ENCODE measurements around the gene ERC1. TPM values are rescaled to one million over a fixed set of nuclear protein-coding genes. Genes with fewer than 3 reads are reported as not detected.

Gene ERC1
- total RNA-seq, 1 experiment from 2014 or later, result 18.1 TPM

DNA sequence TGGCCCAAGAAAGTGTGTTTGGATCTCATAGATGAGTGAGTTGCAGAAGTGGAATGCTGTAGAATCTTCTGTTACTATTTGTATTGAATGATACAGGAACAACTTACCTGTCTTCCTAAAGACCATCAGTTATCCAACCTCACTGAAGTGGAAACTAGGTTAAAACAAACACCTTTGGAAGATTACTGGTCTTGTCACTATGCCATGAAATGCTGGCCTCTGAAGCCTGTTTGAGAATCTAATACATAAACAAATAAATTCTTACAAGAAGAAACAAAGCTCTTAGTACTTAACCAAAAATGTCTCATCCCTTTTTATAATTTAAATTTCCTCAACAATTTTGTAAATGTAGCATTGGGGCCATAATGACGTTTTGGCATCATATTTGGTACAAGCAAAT is 448.2 kb downstream of the ERC1 start:
- DNase-seq (ENCODE audit: low read depth), result no peak

DNA sequence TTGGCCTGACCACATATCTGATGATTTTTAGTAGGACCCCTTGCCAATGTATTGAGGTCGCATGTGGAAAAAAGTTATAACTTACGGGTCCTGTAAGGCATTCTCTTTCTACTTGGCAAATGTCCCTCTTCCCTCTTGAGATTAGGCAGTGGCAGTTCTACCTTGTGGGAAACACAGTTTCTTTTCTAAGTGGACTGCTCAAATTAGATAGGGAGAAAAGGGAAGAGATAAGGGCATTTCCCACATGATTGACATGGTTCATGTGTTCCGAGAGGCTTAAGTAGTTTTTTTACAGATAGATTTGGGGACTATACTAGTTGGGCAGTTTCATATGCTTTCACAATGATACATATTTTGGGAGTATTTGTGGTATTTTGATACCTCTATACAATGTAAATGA is 448.7 kb downstream of the ERC1 start:
- DNase-seq (ENCODE audit: low read depth), result no peak

DNA sequence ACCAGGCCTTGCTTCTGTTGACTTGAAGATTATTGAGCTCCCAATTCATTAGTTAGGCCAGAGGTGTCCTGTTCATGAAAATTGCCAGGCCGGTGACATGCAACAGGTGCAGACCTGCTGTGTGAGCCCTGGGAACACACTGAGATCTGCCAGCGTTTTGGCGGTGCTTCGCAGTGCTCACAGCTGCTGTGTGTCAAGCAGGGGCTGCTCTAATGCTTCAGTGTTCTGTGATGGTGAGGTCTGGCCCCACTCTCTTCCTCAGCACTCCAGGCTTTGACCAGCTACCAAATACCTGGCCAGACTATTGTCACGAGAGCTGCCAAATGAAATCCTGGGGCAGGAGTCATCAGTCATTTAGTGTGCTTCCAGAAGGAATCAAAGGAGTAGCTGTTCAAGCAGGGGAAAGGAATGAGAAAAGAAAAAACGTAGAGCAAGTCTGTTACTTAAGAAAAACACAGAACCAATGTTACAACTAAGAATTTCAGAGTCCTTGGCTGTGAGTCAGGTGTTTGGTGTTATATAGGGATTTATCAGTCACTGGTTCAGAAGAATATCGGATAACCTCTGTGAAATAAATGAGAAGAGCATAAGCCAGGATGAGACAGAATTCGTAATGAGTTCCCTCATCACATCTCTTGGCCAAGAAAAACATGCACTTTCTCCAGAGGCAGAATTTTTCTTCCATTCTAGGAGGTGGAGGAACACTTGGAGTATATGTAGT is 452.6 kb downstream of the ERC1 start:
- peak; percentile 70 for DNase-seq (ENCODE audit: low read depth)

GRCh38 chr12:1444142-1444516 is 453.1 kb downstream of the ERC1 start:
- no peak for DNase-seq (ENCODE audit: low read depth)

GRCh38 chr12:1445807-1446206 is 454.8 kb downstream of the ERC1 start:
- no peak for DNase-seq (ENCODE audit: low read depth)

DNA sequence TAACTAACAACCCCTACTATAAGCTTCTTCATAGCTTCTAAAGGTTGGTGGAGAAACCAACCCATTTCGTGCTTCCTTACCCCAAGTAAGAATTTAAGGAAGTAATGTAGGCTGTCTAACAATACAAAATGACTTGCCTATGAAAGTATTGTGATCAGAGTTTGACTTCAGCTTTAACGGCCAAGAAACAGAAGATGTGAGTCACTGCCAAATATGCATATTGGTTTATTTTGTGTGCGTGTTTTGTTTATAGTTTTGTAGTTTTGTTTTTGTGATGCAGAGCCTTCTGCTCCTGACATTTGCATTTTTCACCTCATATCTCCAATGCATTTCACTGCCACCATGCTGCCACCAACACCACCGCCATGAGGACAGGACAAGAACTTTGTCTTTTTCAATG is 457.3 kb downstream of the ERC1 start:
- DNase-seq (ENCODE audit: low read depth), result no peak

GRCh38 chr12:1453810-1454209 is 462.8 kb downstream of the ERC1 start:
- DNase-seq (ENCODE audit: low read depth), result no peak

GRCh38 chr12:1456885-1457284 is 465.9 kb downstream of the ERC1 start:
- DNase-seq (ENCODE audit: low read depth), result no peak

GRCh38 chr12:1457901-1458300 is 466.9 kb downstream of the ERC1 start:
- peak; percentile 51 for DNase-seq (ENCODE audit: low read depth)

- DNase-seq (ENCODE audit: low read depth), result no peak
Observed at GRCh38 chr12:1459339-1459738, 468.3 kb downstream of the ERC1 start.

- no peak for DNase-seq (ENCODE audit: low read depth)
Observed at GRCh38 chr12:1463073-1463905, 472.3 kb downstream of the ERC1 start.

GRCh38 chr12:1464925-1465324 is 473.9 kb downstream of the ERC1 start:
- no peak for DNase-seq (ENCODE audit: low read depth)

DNA sequence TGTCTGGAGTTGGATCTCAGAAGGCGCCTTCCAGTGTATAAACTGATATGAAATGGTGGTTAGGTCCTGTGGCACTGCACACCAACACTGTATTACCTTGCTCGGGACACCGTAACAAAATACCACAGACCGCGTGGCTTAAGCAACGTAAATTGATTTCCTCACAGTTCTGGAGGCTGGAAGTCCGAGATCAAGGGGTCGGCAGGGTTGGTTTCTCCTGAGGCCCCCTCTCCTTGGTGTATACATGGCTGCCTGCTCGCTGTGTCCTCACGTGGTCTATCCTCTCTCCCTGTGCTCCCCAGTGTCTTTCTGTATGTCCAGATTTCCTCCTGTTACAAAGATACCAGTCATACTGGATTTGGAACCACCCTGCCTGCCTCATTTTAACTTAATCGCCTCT is 475.0 kb downstream of the ERC1 start:
- no peak for DNase-seq (ENCODE audit: low read depth)

DNA sequence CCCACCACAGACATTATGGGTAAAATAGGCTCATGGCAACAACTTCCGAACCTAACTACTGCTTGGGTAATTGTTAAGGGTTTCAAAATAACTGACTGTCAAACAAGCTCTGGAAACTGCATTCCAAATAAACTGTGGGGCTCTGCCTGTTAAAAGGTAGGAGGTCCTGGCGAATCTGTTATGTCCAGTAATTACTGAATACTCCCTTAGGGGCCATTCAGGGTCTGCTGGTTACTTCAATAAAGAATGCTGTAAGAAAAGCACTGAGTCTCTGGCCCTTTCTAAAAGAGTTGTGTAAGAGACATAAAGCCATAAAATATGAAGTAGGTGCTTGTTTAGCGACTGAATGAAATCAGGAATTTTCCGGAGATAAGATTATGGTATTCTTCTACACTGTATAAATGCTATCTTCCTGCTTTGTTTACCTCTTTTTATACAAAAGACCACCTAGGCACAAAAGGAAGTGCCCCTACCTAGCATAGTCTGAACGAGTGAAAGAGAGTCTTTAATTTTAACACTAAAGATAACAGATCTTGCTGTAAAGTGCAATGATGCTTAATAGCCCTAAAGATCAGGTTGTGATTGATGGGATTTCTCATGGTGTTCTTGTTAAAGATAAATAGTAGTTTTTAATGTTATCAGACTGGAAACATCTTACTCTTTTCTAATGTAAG is 475.6 kb downstream of the ERC1 start:
- no peak for DNase-seq (ENCODE audit: low read depth)

DNA sequence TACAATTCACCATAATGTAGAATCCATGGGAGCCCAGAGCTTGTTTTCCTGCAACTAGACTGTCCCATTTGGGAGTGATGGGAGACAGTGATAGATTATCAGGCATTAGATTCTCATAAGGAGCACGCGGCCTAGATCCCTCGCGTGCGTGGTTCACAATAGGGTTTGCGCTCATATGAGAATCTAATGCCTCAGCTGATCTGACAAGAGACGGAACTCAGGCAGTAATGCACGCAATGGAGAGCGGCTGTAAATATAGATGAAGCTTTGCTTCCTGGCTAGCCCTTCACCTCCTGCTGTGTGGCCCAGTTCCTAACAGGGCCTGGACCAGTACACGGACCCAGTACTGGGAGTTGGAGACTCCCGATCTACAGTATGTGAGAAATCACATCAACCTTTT is 476.7 kb downstream of the ERC1 start:
- no peak for DNase-seq (ENCODE audit: low read depth)

DNA sequence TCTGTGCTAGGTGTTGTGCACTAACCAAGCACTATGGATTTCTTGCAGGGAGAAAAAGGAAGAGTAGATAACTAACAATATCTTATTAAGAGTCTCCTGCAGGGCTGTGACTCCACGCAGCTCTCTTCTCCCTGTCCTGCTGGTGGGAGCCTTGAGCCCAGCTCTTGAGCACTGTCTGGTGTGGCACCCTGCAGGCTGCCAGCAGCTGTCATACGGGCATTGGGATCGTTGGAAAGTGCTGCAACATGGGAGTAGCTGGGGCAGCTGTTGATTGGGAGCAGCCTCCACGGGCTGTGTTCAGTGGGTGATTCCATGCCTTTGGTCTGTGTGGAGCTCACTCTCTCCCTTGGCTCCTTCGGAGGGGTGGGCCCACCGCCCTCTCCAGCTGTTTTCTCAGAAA is 478.0 kb downstream of the ERC1 start:
- DNase-seq (ENCODE audit: low read depth), result no peak

DNA sequence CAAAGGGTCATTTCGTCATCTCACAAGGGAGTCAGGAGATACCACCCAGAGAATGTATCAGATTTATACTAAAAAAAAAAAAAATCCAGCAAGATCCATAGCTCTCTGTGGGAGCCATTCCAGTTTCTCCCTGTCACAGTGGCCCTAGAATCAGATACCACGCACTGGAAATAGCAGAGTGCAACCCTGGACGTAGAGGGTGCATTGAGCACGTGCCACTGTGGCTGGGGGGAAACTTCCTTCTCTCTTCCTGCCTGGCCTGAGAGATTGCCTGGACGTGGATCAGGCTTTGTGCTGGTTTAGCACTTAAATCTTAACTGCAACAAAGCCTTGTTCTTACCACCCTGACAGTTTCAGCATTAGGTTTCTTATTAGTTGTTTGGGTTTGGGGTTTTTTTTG is 479.0 kb downstream of the ERC1 start:
- no peak for DNase-seq (ENCODE audit: low read depth)

DNA sequence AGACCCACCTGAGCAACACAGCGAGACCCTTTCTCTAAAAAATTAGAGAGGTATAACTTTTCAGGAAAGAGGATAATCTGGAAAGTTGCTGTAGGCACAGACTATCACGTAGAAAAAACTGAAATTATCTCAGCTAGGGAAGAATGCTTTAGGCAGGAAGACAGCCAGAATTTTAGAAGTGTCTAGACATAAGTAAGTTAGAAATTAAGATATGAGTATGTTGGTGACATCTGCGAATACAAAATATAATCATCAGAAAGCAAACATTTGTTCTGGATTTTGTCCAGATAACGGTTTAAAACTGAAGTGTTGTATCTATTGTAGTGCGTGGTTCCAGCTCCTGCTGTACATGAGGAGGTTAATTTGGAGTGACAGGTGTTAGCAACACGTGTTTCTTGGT is 480.2 kb downstream of the ERC1 start:
- no peak for DNase-seq (ENCODE audit: low read depth)

GRCh38 chr12:1473418-1473817 is 482.4 kb downstream of the ERC1 start:
- DNase-seq (ENCODE audit: low read depth), result peak; percentile 72

DNA sequence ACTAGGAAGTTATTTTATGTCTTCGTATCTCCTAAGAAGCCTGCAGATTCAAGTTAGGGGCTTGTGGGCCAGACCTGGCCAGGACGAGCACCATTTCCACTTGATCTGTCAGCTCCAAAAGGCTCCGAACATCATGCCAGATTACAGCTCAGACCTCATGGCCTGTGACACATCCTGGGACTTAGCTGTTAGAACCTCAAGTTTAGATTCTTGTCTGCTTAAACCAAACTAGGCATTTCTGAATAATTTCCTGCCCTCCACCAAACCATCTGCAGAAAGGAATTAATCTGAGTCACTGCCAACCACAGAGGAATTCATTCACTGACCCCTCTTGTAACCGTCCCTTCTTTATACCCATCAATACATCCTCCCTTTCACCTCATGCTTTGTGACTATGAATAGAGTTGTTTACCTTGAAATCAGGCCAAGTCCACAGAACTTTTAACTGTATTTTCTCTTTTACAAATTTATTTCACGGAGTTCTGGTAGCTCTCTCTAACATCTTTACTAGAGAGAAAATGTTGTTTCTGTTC is 483.1 kb downstream of the ERC1 start:
- peak; percentile 95 for DNase-seq (ENCODE audit: low read depth)

- DNase-seq (ENCODE audit: low read depth), result peak; percentile 94
Observed at GRCh38 chr12:1474574-1475153, 483.6 kb downstream of the ERC1 start.

DNA sequence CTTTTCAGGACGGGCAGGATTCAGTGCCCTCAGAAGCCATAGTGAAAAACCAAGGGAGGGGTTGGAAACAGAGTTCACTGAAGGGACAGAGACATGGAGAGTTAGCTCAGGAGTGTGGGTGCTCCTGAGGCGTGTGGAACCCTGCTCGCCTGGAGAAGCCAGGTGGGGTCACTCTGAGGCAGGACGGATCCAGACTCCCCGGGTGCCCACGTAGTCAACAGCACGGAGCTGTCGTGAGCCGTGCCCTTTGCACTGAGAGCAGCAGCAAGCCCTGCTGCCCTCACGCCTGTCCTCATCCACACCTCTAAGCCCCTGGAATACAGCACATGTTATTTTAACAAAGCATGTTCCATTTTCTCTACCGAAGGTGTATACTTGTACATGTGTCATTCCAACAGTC is 488.6 kb downstream of the ERC1 start:
- DNase-seq (ENCODE audit: low read depth), result no peak

All from Daoy (cell line).